MCF 10A (cell line): ENCODE data around the gene NNT. TPM values are rescaled to one million over a fixed set of nuclear protein-coding genes. Genes with fewer than 3 reads are reported as not detected.

Experiments used
- BruUV-seq: library from RNA; stranded (reverse); fragments of 400-500 nt; replicated peaks from 2 replicates; lab custom pipeline; 2021; lab: Mats Ljungman, UMichigan
- CTCF ChIA-PET: fragments of 300-600 bp; sonication (Branson Sonifier 250); formaldehyde crosslinking; extraction: SDS; loops from one replicate; lab custom pipeline; 2021; ENCODE audit warnings: antibody characterized with exemption, inconsistent platforms; lab: Yijun Ruan, JAX
- POLR2A ChIA-PET: fragments of 300-600, 350-650 bp; sonication (Branson Sonifier 250); formaldehyde crosslinking; extraction: SDS; loops from one replicate; lab custom pipeline; 2020; ENCODE audit warnings: antibody characterized with exemption, inconsistent platforms; lab: Yijun Ruan, JAX
- DNase-seq: peaks from one replicate; pipeline ENCODE4 v3.0.0-alpha.2; 2018; ENCODE audit not compliant: unreplicated experiment
- H3K27ac Mint-ChIP-seq: one replicate; pipeline ENCODE4 v1.8.0; 2022; ENCODE audit warnings: mild to moderate bottlenecking, low read depth, mixed read lengths; ENCODE audit not compliant: unreplicated experiment
- H3K27me3 Mint-ChIP-seq: one replicate; pipeline ENCODE4 v1.8.0; 2022; ENCODE audit warnings: mixed read lengths; ENCODE audit not compliant: insufficient read depth, unreplicated experiment
- H3K36me3 Mint-ChIP-seq: one replicate; pipeline ENCODE4 v1.8.0; 2022; ENCODE audit warnings: mild to moderate bottlenecking, moderate library complexity, mixed read lengths; ENCODE audit not compliant: insufficient read depth, unreplicated experiment
- H3K4me1 Mint-ChIP-seq: one replicate; pipeline ENCODE4 v1.8.0; 2022; ENCODE audit warnings: mixed read lengths; ENCODE audit not compliant: insufficient read depth, unreplicated experiment
- H3K4me3 Mint-ChIP-seq: one replicate; pipeline ENCODE4 v1.8.0; 2022; ENCODE audit warnings: mild to moderate bottlenecking, moderate library complexity, mixed read lengths; ENCODE audit not compliant: unreplicated experiment
- H3K9me3 Mint-ChIP-seq: one replicate; pipeline ENCODE4 v1.8.0; 2022; ENCODE audit warnings: mixed read lengths; ENCODE audit not compliant: unreplicated experiment
- intact Hi-C: fragments of 100-400 bp; cut with micrococcal nuclease; formaldehyde crosslinking; loops from 2 replicates; pipeline ENCODE4 v1.14.1; 2022
- total RNA-seq: library from RNA; stranded (reverse); gene quantifications from 2 replicates; pipeline ENCODE4 v1.2.3, GENCODE V29; 2022
- TF ChIP-seq, protein P1 (sequence below): fragments of 200-600 bp; IDR thresholded peaks from one replicate; pipeline ENCODE4 v1.8.0; 2022; ENCODE audit warnings: antibody characterized with exemption, mild to moderate bottlenecking; ENCODE audit not compliant: unreplicated experiment

NNT gene
- total RNA-seq, 1 experiment from 2014 or later: 52.3 TPM

DNA sequence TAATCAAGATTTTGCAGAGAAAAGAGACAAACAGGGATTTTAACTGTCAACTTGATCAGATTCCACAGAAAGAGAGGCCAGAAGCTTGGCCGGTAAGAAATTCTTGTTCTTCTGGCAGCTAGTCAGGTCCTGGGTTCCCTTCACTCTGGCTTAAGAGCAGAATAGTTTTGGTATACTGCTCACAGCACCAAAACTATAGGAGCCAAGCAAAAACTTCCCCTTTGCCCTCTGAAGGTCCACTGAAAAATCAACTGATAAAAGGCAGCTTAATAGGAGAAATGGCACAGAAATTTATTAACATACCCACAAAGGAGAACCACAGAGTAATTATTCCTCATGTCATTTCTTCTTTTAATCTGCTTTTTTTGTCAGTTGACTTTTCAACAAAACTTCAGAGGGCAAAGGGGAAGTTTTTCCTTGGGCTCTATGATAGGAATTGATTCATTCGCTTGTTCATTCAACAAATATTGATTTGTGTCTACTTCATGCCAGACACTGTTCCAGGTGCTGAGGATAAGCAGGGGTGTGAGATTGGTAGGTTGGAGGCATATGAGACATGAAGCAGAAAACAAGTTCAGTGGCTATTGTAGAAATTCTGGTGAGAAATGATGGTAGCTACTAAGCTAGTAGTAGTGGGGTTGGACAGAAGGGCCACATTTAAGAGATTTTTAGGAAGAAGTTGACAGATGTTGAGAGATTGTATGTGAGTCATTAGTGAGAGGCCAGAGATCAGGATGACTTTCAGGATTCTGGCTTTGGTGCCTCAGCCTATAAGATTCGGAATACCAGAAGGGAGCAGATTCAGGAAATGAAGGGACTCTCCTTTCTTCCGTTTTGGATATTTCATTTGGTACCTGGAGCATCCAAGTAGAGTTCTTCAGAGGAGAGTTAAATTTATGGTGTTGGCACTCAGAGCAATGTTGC, 20.6 kb upstream of the NNT start:
- H3K27ac Mint-ChIP-seq: no peak overlapping the region

DNA sequence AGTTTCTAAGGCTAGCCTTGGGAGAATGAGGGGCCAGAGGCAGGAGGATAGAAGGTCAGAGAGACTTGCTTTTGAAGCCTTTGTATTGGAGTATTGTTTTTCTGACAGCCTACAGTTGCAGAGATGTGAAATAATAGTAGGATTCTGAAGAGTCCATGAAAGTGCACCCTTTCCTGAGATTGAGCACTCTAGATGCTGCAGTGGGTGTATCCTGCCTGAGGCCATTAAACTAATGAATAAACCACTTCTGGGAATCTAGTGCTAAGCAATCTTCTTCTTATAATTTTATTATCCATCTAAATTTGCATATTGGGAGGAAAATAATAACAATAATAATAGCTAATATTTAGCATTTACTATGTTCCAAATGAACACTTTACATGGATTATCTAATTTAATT, 19.3 kb upstream of the NNT start:
- POLR2A ChIA-PET: interaction anchor here (1.0 to 1.2 kb wide), 2 partner anchors 17 to 26 kb away, joined by 3 read pairs; no protein-coding TSS in a partner anchor

More for the DNA sequence above, 20.6 kb upstream of the NNT start:
- Mint-ChIP-seq H3K4me3 (no peak overlapping the region), H3K4me1 (no peaks in the 10 kb centered on the region), H3K36me3 (peaks cover 13% of the 10 kb centered on the region), H3K9me3 (no peaks in the 10 kb centered on the region), H3K27me3 (no peaks in the 10 kb centered on the region)
- TF ChIP-seq, protein P1, sequence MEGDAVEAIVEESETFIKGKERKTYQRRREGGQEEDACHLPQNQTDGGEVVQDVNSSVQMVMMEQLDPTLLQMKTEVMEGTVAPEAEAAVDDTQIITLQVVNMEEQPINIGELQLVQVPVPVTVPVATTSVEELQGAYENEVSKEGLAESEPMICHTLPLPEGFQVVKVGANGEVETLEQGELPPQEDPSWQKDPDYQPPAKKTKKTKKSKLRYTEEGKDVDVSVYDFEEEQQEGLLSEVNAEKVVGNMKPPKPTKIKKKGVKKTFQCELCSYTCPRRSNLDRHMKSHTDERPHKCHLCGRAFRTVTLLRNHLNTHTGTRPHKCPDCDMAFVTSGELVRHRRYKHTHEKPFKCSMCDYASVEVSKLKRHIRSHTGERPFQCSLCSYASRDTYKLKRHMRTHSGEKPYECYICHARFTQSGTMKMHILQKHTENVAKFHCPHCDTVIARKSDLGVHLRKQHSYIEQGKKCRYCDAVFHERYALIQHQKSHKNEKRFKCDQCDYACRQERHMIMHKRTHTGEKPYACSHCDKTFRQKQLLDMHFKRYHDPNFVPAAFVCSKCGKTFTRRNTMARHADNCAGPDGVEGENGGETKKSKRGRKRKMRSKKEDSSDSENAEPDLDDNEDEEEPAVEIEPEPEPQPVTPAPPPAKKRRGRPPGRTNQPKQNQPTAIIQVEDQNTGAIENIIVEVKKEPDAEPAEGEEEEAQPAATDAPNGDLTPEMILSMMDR: no peak
- POLR2A ChIA-PET: interaction anchor here (1.0 kb wide), 1 partner anchor 18 kb away, joined by 3 read pairs; no protein-coding TSS in a partner anchor
- BruUV-seq: no TSS peak
- no peak for DNase-seq
- CTCF ChIA-PET: interaction anchor here (1.0 kb wide), 1 partner anchor 28 kb away, joined by 3 read pairs; no protein-coding TSS in a partner anchor
- intact Hi-C loops: no loop called here

DNA sequence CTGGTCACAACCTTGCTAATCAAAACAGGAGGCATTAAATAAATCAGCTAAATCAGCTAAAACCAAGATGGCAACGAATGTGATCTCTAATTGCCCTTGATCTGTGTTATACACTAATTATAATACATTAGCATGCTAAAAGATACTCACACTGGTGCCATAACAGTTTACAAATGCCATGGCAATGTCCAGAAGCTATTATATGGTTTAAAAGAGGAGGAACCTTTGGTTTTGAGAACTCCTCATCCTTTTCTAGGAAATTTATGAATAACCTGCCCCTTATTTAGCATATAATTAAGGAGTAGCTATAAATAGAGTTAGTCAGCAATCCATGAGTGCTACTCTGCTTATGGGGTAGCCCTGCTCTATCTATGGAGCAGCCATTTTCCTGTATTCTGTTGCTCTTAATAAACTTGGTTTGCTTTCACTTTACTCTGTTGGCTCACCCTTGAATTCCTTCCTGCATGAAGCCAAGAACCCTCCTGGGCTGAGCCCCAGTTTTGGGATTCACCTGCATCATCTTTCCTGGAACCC, 18.7 kb upstream of the NNT start:
- Mint-ChIP-seq H3K27me3 (no peaks in the 10 kb centered on the region), H3K4me3 (no peak overlapping the region), H3K4me1 (no peaks in the 10 kb centered on the region), H3K27ac (no peak overlapping the region), H3K9me3 (no peaks in the 10 kb centered on the region), H3K36me3 (peaks cover 13% of the 10 kb centered on the region)
- CTCF ChIA-PET: interaction anchor here (0.9 kb wide), 1 partner anchor 9 kb away, joined by 3 read pairs; no protein-coding TSS in a partner anchor
- DNase-seq: no peak
- BruUV-seq: no TSS peak
- TF ChIP-seq, protein P1: no peak
- intact Hi-C loops: no loop called here
- POLR2A ChIA-PET: interaction anchor here (1.2 kb wide), 1 partner anchor 27 kb away, joined by 3 read pairs; no protein-coding TSS in a partner anchor

More for the DNA sequence above, 19.3 kb upstream of the NNT start:
- no peak overlapping the region for H3K4me3 Mint-ChIP-seq
- no peaks in the 10 kb centered on the region for H3K4me1 Mint-ChIP-seq
- no peak overlapping the region for H3K27ac Mint-ChIP-seq
- intact Hi-C loops: no loop called here
- CTCF ChIA-PET: interaction anchor here (0.9 kb wide), 1 partner anchor 8 kb away, joined by 3 read pairs; no protein-coding TSS in a partner anchor
- BruUV-seq: no TSS peak
- TF ChIP-seq, protein P1: no peak
- H3K36me3 Mint-ChIP-seq: peaks cover 13% of the 10 kb centered on the region
- H3K9me3 Mint-ChIP-seq: no peaks in the 10 kb centered on the region
- no peaks in the 10 kb centered on the region for H3K27me3 Mint-ChIP-seq
- no peak for DNase-seq

DNA sequence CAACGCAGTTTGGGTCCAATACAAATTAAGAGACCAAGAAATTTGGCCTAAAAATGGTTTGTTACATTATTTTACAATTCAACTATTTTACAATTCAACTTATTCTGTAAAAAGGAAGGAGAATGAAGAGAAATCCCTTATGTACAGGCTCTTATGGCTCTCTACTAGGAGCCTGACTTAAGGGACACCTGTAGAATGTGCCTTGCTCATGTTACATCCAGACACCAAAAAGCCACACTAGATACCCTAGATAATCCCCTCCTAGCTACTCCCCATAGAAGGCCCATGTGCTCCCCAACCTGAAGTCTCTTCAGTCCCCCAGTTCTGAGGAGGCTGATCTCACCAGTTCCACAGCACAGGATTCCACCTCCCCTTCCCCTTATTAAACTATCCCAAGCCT, 14.1 kb upstream of the NNT start:
- Mint-ChIP-seq H3K27me3 (no peaks in the 10 kb centered on the region), H3K4me3 (no peak overlapping the region), H3K4me1 (no peaks in the 10 kb centered on the region), H3K9me3 (no peaks in the 10 kb centered on the region), H3K27ac (no peak overlapping the region), H3K36me3 (peaks cover 6% of the 10 kb centered on the region)
- BruUV-seq: no TSS peak
- ChIA-PET CTCF (interaction anchor here (0.6 to 0.9 kb wide), 2 partner anchors 13 to 72 kb away, joined by 3 to 4 read pairs; no protein-coding TSS in a partner anchor), POLR2A (interaction anchor here (0.7 kb wide), 1 partner anchor 756 kb away, joined by 3 read pairs; no protein-coding TSS in a partner anchor)
- intact Hi-C loops: no loop called here
- no peak for DNase-seq
- TF ChIP-seq, protein P1: no peak
